ENCODE measurements around the gene AUTS2.

The AUTS2 gene

DNA sequence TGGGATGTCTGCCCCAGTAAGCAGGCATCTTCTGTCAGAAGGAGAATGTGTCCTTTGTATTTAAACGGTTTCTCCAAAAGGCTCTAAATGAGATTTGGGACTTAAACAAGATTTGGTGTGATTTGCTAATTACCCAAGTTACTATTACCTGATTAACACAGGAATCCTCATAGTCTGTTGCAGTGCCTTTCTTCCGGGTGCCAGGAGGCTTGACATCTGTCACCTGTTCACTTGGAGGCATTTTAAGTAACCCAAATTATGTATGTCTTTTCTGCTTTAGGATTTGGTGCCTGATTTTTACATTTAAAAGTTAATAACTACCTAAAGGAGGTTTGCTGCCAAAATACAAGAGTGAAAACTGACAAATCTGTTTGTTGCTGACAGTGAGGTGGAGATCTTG is 945.7 kb downstream of the AUTS2 start:
- DNase-seq: no peak

DNA sequence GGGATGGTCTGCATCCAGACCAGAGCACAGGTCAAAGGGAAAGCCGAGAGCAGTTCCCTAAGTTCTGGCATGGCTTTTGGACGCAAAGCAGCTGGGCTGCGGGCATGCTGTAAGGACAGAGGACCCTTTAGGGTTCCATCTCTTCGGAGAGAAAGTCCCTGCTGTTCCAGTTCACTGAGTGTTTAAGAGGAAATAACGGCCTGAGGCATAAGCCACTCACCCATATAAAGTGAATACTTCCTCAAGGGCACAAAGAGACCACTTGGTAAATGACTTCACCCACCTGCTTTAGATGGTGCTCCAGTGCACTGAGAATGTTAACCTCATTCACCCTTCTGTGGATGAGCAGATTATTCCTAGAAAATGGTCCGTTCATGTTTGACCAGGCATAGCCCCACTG is 946.9 kb downstream of the AUTS2 start:
- no peak for DNase-seq

DNA sequence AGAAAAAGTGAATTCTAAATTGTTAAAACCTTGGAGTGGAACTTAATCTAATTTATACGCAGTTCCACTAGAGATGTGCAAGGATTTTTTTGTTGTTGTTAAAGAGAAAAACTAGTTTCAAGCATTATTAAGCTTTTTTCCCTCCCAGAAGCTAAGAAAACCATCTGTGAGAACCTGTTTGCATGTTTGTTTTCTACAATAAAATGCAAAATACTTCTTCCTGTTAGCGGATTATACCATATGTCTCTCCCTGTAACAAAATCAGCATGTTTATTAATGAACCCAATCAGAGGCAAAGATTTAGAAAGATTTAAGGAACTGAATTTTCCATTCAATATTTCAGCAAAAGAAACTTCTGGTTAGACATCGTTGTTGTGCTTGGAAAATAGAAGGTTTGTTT is 953.9 kb downstream of the AUTS2 start:
- DNase-seq: no peak

DNA sequence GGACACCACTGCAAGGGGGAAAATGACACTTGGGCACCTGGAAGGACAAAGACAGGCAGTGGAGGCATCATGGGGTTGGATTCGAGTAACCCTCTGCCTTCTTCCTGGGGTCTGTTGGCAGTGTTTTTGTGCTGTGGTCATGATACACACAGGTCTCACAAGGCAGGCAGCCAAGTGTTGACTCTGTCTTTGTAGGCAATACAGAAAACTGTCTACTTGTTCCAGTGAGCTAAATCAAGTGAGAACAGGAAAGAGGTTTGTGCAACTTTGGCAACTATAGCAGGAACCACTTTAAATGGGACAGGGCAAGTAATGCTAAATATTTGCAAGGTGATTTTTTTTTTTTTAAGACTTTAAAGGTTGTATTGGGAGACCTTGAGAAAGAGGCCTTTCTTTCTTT is 955.1 kb downstream of the AUTS2 start:
- DNase-seq: no peak

DNA sequence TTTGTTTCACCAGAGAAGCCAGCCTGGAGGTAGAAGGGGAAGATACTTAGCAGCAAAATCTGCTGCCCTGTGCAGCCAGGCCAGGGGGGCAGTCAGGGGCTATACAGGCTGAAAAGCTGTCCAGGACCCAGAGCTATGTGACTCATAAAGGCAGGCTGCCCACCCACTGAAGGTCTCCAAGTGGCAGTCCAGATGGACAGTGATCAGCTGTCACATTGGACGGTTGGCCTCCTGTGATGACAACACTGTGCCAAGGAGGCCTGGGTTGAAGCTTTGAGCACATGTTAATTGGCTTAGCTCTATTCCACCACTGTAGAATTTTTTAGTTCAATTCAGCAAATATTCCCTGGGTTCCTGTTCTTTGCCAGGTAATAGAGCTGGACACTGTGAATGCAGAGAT is 956.4 kb downstream of the AUTS2 start:
- DNase-seq: no peak

DNA sequence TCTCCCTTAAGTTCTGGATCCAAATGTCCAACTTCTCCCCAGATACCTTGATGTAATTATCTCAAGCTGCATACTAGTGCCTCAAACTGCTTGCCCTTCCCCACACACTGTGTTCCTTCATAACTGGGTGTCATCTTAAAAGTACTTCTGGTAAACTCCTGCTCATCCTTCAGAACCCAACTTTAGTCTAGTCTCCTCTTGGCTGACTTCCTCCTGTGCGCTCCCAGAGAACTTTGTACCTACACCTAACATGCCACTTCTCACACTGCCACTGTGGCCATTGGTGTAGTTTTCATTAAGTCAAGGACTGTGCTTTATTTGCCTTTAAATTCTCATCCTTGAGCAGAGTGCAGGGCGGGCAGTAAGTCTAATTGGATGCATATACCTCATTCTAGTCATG is 958.5 kb downstream of the AUTS2 start:
- no peak for DNase-seq

DNA sequence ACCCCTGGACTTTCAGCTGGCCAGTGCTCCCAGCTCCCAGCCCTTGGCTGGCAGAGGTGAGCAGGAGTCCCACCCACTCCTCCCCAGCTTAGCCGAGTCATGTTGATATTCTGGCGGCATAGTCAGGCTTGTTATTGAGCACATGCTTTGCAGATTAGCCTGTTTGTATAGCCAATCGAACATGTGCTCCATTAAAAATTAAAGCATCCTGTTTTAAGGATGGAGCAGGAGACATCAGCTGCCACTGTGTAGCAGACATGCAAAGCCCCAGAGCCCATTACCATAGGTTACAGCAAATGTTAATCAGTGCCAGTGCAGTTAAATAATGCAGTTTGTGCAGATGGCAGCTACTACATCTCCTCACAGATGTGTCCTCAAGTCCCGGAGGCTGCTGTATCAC is 959.1 kb downstream of the AUTS2 start:
- no peak for DNase-seq

DNA sequence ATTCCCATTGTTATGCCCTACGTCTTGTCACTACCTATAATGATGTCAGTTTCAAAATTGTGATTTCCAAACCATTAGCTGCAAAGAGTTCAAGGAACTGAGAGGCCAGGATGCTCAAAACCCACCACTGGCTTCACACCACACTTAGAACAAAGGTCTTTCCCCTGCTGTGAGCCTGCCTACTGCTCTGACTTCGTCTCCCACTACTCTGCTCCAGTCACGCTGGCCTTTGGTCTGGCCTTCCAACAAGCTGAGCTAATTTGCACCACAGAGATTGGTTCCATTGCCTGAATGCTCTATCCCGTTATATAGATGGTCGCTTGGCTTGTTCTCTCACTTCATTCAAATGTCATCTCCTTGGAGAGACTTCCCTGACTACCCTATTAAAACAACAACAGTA is 961.5 kb downstream of the AUTS2 start:
- no peak for DNase-seq

DNA sequence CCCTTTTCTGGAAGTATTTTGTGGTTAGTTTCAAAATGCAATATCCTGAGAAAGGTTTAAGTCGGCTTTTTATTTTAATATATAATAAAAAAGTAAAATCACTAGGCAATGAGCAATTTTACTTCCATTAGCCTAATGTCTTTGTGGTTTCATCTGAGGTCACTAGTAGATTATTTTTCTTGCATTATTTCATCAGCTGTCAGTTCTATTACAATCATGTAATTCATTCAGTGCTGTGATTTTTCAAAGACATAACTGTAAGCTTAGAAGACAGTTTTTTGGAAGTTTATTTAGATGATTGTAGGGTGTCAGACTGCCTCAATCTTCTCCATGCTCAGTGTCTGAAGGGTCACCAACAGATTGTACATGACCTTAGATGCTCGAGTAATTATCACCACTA is 965.7 kb downstream of the AUTS2 start:
- DNase-seq: no peak

DNA sequence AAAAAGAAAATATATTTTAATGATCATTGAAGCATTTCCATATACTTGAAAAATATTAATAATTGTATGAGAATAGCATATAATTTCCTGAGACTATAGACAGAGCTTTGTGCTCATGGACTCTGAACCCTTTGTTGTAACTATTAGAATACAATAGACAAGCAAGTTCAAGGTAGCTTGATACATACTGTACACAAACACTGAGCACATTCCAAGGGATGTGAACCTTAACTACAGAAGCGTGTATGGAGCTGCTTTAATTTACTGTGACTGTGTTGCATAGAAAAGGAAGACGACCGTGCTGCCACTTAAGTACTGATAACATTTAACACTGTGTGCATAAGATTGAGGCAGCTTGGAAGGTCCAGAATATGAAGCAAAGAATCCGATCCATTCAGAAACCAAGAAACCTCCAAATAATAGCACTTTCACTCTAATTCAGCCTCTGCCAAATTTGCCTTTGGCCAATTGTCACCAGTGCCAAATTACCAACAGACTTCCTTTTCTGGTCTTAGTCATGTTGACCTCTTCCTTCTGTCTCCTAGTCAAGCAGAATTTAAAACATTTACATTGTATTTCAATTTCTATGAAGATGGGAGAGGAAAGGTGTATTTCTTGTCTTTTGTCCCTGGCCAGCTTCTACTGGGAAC is 967.6 kb downstream of the AUTS2 start:
- DNase-seq: no peak

DNA sequence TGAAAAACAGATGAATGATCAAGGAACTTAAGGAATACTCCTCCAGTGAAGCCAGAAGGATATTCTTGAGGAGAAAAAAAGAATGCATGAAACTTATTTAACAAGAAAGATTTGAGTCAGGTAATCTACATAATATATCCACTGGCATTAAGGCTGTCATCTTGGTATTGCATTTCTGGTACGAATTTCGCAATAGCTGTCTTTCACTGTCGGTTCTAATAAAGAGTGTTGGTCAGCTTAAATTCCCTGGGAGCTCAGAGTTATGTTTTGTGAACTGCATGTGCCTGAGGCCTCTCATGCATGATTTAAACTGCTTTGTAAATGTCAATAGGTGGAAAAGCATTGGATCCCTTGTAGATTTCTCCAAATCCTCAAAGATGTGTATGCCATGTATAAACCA is 968.4 kb downstream of the AUTS2 start:
- no peak for DNase-seq

DNA sequence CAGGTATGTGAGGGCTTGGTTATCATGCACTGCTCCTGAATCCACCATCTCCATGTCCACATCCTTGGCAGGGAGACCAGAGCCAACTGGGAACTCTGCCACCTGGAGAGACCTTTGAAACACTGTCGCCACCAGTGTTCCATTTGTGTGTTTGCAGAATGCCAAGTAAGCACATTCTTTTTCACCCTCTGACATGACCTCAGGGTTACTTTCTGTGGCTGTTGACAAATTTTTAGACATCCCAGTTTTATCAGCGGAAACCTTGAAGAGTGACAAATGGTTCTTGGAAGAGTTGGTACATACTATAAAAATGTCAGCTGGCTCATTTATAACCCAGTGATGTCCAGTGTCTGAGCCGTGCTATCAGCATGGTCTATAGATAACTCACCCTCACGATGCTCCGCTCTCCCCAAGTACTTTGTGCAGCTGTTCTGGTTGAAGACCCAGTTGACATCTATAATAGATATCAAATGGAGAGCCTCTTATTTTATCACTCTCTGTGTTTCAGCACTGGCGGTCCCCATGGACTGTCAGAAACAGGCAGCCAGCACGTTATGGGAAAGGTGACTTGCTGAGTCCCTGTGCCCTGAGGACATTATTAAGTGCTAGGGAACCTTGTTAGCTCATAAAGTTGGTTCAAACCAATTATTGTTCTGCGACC is 970.5 kb downstream of the AUTS2 start:
- DNase-seq: no peak

DNA sequence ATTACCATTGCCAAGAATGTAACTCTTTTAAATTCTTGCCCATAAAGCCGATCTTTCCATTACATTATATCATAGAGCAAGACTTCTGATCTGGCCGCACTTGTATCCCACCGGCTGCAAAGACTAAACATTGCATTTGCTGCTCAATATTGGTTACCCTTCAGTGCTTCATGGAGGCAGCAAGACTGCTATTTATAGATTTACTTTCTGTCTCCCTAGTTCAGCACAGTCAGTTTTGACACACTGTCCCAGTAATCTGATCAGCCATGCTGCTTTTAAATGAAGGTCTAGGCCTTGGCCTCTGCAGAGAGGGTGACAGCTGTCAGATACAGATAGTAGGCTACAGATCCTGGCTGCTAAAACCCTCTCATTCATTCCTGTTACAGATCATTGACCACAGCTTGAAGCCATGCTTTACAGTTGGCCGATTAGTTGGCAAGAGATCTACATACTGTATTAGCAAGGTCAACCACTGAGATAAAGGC is 971.1 kb downstream of the AUTS2 start:
- no peak for DNase-seq

DNA sequence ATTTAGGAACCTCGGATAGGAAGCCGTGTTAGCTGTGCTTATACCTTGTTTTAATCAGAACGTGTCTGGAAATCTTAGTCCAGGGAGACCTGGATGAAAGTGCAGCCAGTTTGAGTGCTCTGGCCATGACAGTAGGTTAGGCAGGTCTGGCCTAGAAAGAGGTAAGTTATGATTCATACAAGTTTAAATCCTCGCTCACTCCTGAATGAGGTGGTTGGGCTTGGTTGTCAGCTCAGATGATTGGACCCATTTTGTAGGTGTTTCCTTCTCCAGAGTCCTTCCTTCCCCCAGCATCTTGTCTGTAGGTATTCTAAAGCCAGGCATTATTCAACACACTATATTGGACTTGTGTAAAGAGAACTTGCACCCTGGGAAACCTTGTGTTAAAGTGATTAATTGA is 971.8 kb downstream of the AUTS2 start:
- no peak for DNase-seq

DNA sequence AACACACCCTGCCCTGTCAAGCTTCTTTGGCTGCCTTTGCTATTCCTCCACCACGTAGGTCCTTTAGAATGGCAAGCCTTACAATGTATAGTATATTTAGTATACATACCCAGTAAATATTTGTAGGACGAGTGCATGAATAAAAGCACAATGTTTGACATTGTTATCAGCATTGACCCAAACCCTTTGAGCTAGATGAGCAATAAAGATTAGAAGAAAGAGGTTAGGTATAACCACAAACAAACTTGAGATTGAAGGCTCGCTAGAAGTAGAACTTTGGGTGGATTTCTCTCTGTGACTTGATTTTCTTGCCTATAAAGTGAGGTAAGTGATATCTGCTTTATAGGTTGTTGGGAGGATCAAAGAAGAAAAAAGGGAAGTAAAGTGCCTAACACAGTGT is 972.7 kb downstream of the AUTS2 start:
- DNase-seq: no peak

DNA sequence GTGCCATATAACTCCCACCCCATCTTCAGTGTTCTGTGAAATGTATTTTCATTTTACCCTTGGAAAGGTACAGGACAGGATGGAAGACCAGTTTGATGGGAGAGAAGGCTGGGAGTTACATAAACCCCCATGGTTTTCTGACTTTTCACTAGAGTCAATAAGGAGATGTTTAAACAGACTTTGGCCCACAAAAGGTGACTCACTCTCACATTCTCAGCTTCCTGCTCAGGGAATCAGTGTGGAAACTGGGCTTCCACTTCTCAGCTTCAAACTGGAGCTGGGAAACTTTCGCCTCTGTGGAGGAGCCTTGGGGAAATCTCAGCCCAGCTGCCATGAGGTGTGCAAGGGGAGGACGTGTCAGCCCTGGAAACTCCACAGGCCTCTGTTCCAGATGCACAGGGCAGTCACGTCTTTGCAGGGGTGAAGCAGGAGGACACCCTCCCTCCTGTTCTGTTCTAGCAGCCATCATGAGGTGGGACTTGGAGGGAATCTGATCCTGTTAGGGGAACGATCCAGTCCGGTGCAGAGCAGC is 973.2 kb downstream of the AUTS2 start:
- DNase-seq: no peak

DNA sequence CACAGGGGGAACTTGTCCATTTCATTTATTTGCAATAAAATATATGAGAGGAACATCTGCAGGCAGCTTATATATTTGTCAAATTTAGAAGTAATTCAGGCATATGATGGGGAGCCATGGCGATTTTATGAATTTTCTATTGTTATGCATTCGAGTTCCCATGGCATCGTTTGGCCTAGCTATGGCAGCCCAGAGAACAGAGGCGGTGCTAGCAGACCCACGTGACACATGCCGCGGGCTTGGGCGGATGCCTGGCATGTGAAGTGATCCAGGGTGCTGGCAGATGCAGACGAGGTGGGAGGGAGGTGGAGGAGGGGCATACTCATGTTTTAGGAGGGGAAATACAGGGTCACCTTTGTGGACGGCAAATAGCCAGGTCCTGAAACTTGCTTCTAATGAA is 973.7 kb downstream of the AUTS2 start:
- no peak for DNase-seq

DNA sequence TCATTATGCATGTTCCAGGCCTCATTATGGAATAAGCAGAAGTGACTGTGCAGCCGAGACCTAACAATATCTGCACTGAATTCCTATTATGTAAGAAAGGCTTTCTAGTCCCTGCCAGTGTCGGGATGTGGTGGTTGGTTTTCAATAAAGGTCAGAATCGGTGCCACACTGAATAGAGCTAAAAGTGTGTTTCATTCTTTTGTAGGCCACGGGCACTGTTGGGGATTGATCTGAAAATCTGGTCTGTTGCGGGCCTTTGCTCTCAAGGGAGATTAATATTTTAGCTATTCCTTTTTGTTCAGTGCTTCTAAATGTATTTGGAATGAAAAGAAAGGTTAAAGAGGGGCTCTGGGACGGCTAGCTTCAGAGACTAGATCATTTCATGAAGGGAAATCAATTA is 974.3 kb downstream of the AUTS2 start:
- DNase-seq: no peak

DNA sequence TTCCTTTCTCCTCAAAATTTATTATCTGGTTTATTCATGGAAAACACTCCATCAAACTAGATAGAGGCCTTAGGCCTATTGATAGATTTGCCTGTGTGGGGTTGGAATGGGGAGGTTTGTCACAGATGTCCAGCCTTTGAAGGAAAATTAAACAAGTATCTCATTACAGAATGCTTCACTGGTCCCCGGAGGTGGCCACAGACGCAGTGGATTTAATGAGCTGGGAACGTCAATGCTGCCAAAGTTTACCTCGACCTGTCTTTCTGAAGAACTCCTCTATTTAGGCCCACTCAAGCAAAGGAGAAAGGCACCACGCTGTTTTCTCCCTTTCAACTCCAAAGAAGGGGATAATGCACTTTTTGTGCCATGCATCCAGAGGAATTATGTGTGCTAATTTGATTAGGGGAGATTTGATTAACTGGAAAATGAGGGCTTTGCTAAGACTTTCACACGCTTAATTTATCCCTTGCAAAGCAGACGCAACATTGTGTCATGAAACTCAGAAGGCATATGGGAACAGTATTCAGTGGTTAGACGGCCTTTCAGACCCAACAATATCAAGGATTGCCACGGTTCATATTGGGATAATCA is 974.9 kb downstream of the AUTS2 start:
- DNase-seq: no peak

DNA sequence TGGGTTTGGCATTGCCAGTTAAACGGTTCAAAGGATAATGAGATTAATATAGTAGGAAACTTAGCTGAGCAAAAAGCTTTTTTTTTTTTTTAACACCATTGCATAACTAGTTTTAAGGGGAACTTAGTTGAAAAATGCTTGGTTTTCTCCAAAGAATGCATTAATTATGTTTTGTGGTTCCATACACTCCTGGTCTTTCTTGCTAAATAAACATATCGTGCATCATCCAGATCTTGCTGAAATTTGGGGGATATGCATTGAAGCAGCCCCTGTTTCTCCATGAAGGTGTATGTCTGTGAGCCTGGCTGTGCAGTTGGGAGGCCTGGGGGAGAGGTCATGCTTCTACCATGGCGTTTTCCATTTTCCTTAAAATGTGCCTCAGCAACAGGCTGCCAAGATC is 975.4 kb downstream of the AUTS2 start:
- no peak for DNase-seq

DNA sequence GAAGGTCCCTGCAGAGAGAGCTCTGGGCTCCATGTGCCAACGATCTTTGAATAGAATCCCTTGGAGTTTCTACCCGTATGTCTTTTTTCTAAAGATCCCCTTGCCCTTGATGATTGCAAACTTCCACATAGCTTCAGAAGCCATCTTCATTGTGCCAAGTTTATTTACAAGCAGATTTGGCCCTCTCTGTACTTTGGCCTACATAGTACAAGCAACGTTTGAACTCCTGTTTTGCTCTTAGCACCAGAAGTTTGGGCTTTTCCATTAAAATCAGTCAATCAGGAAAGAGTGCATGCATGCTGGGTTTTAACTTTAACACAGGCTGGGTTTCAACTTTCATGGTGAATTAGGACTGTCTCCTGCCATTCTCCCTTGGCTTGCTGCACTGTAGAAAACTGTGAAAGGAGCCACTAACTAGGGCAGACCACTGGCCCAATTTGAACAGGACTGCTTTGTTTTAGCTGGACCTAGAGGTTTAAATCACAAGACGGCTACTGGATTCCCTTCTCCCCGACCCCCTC is 976.1 kb downstream of the AUTS2 start:
- DNase-seq: no peak

DNA sequence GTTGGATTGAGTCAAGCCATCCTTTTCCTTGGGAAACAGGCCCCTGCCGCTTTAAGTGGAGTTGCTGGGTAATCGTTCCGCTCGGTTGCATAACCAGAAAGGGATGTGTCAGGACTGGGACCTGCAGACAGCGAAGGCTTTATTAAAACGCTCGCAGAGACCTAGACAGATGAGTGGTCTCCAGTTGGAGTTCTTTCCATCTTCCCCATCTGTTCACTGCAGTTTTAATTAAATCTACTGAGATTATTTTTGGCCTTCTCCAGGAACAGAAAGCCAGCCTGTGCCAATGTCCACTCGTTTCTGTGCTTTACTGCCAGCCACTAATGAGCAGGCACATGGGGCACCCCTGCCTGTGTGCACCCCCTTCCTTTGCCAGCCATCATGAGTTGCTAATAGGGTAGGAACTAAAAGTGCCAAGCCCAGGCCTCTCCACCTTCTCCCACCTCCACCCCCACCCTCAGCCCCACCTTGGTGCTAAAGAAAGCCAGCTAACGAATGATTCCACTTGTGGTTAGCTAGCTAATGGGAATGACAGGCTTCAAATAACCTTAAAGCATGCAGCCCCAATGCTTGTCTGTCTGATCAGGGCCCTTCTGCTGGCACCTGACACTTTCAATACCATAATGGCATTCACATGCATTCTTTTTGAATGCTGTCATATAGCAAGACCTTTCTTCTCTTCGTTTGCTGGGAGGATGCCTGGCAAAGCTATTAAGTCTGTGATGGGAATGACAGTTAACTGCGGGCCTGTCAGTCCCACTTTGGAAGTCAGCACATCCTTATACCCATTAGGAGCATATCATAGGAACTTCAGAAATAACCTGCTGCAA is 976.9 kb downstream of the AUTS2 start:
- DNase-seq: no peak

DNA sequence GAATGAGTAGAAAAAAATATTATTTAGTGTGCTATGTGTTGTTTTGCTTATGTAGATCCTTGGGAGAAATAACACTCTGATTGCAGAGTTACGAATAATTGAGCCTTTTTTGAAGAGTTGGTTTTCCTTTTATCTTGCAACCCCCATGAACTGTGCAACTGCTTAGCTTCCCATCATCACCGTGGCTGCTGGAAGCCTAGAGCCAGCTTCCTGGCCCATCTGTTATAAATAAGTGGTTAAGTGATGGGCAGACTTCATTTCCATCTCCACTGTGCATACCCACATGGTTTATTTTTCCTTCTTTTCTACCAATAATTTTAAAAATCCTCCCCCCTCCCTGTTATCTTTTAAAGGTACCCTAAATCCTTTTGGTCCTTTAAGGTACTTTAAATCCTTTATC is 978.8 kb downstream of the AUTS2 start:
- no peak for DNase-seq

All from suppressor macrophage treated with lipopolysaccharide for 4 hours (primary cell).